OCI-LY3 (cell line): ENCODE data around the gene NR4A2.

Source experiments
- CTCF ChIP-seq: fragments of 200-600, 300-600 bp; sonication (generic); IDR thresholded peaks from 2 replicates; pipeline ENCODE4 v1.5.1; 2014; ENCODE audit warnings: antibody characterized with exemption, low read length, low read depth
- EZH2phosphoT487 ChIP-seq: fragments of 200-600 bp; shearing (Covaris generic); IDR thresholded peaks from 2 replicates; pipeline ENCODE4 v1.6.1; 2018; ENCODE audit warnings: antibody characterized with exemption, mixed run types, low read depth

DNA sequence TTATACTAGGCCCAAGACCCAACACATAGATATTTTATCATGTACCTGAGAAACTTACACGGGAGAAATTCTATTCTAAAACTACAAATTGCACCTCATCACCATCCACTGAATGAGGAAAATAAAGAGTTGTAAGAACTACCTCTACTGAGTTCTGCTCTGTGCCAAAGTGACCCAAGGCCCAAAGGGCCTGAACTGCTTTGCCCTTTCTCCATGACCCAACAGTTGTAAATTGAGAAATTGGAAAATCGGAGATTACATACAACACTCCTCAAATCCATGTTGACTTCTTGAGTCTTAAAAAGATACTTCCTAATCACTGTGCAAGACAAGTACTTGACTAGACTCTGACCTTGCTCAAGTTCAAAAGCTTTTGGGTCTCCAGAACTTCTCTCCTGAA lies 8.8 kb downstream of the NR4A2 start:
- TF ChIP-seq CTCF (no peak), EZH2phosphoT487 (no peak)
